SK-N-SH treated with all-trans-retinoic acid at 6 μM for 48 hours (cell line): ENCODE results near the gene TXLNB.
A peak's percentile ranks its signal among the peaks of the same experiment; 100 is the strongest.

Source experiments
- ATAC-seq: fragments of 200-7000 bp; cut with Tn5 transposase; 3 replicates; pipeline ENCODE4 v1.9.1; 2020; ENCODE audit warnings: mild to moderate bottlenecking, moderate library complexity
- ARNTL ChIP-seq: fragments of 450-650 bp; formaldehyde crosslinking; IDR thresholded peaks from 2 replicates; pipeline ENCODE4 v1.5.0; 2020; ENCODE audit warnings: low read depth, mild to moderate bottlenecking, moderate library complexity, borderline replicate concordance
- BACH2 ChIP-seq: fragments of 250-450 bp; sonication (Bioruptor Pico); IDR thresholded peaks from 2 replicates; pipeline ENCODE4 v1.9.0; 2021; ENCODE audit warnings: mild to moderate bottlenecking, borderline replicate concordance
- CSDC2 ChIP-seq: fragments of 250-450 bp; sonication (Bioruptor Pico); IDR thresholded peaks from 2 replicates; pipeline ENCODE4 v1.5.0; 2020; ENCODE audit warnings: mild to moderate bottlenecking, moderate library complexity
- ESRRG ChIP-seq: fragments of 250-450 bp; sonication (Bioruptor Pico); IDR thresholded peaks from 2 replicates; pipeline ENCODE4 v1.6.1; 2021; ENCODE audit warnings: mild to moderate bottlenecking
- GLIS3 ChIP-seq: fragments of 250-450 bp; sonication (Bioruptor Pico); IDR thresholded peaks from 2 replicates; pipeline ENCODE4 v1.5.0; 2020; ENCODE audit warnings: mild to moderate bottlenecking, moderate library complexity
- ISL1 ChIP-seq: fragments of 250-450 bp; sonication (Bioruptor Pico); IDR thresholded peaks from 2 replicates; pipeline ENCODE4 v2.1.2; 2022; ENCODE audit warnings: mild to moderate bottlenecking, moderate library complexity
- OSR1 ChIP-seq: fragments of 250-450 bp; sonication (Bioruptor Pico); IDR thresholded peaks from 2 replicates; pipeline ENCODE4 v1.8.0; 2022; ENCODE audit warnings: moderate library complexity, mild to moderate bottlenecking, inconsistent platforms
- PATZ1 ChIP-seq: fragments of 250-450 bp; sonication (Bioruptor Pico); IDR thresholded peaks from 2 replicates; pipeline ENCODE4 v1.8.0; 2020; ENCODE audit warnings: mild to moderate bottlenecking, moderate library complexity, borderline replicate concordance
- POU6F1 ChIP-seq: fragments of 250-450 bp; sonication (Bioruptor Pico); IDR thresholded peaks from 2 replicates; pipeline ENCODE4 v1.8.0; 2021; ENCODE audit warnings: low read depth, mild to moderate bottlenecking, moderate library complexity, borderline replicate concordance
- PPARA ChIP-seq: fragments of 250-450 bp; sonication (Bioruptor Pico); IDR thresholded peaks from 2 replicates; pipeline ENCODE4 v1.5.0; 2020; ENCODE audit warnings: mild to moderate bottlenecking, borderline replicate concordance
- SNAI2 ChIP-seq: fragments of 250-450 bp; sonication (Bioruptor Pico); IDR thresholded peaks from 2 replicates; pipeline ENCODE4 v1.5.0; 2020; ENCODE audit warnings: mild to moderate bottlenecking, moderate library complexity
- TCF4 ChIP-seq: fragments of 250-450 bp; sonication (Bioruptor Pico); IDR thresholded peaks from 2 replicates; pipeline ENCODE4 v1.8.0; 2021; ENCODE audit warnings: mild to moderate bottlenecking, moderate library complexity, borderline replicate concordance
- TOX ChIP-seq: fragments of 250-450 bp; sonication (Bioruptor Pico); IDR thresholded peaks from 2 replicates; pipeline ENCODE4 v1.8.0; 2021; ENCODE audit warnings: mild to moderate bottlenecking, moderate library complexity, borderline replicate concordance
- ZC3H10 ChIP-seq: fragments of 250-450 bp; sonication (Bioruptor Pico); IDR thresholded peaks from 2 replicates; pipeline ENCODE4 v1.5.1; 2021; ENCODE audit warnings: mild to moderate bottlenecking, moderate library complexity
- ZFP3 ChIP-seq: fragments of 250-450 bp; sonication (Bioruptor Pico); IDR thresholded peaks from 2 replicates; pipeline ENCODE4 v1.5.0; 2020; ENCODE audit warnings: mild to moderate bottlenecking, moderate library complexity
- ZFP30 ChIP-seq: fragments of 450-650 bp; formaldehyde crosslinking; IDR thresholded peaks from 2 replicates; pipeline ENCODE4 v1.5.0; 2022; ENCODE audit warnings: mild to moderate bottlenecking, moderate library complexity
- ZNF565 ChIP-seq: fragments of 450-650 bp; formaldehyde crosslinking; conservative IDR thresholded peaks from 2 replicates; pipeline ENCODE4 v1.5.0; 2020; ENCODE audit warnings: low read depth, mild to moderate bottlenecking, moderate library complexity
- ZNF70 ChIP-seq: fragments of 450-650 bp; formaldehyde crosslinking; IDR thresholded peaks from 2 replicates; pipeline ENCODE4 v1.5.0; 2020; ENCODE audit warnings: mild to moderate bottlenecking, moderate library complexity
- ZNF8 ChIP-seq: fragments of 450-650 bp; formaldehyde crosslinking; IDR thresholded peaks from 2 replicates; pipeline ENCODE4 v1.5.0; 2020; ENCODE audit warnings: mild to moderate bottlenecking, moderate library complexity
- TF ChIP-seq, protein P1 (sequence below): fragments of 250-450 bp; sonication (Bioruptor Pico); IDR thresholded peaks from 2 replicates; pipeline ENCODE4 v1.5.1; 2021; ENCODE audit warnings: mild to moderate bottlenecking, moderate library complexity
- TF ChIP-seq, protein P2 (sequence below): fragments of 250-450 bp; sonication (Bioruptor Pico); IDR thresholded peaks from 2 replicates; pipeline ENCODE4 v1.5.0; 2020; ENCODE audit warnings: mild to moderate bottlenecking, moderate library complexity

The TXLNB gene

DNA sequence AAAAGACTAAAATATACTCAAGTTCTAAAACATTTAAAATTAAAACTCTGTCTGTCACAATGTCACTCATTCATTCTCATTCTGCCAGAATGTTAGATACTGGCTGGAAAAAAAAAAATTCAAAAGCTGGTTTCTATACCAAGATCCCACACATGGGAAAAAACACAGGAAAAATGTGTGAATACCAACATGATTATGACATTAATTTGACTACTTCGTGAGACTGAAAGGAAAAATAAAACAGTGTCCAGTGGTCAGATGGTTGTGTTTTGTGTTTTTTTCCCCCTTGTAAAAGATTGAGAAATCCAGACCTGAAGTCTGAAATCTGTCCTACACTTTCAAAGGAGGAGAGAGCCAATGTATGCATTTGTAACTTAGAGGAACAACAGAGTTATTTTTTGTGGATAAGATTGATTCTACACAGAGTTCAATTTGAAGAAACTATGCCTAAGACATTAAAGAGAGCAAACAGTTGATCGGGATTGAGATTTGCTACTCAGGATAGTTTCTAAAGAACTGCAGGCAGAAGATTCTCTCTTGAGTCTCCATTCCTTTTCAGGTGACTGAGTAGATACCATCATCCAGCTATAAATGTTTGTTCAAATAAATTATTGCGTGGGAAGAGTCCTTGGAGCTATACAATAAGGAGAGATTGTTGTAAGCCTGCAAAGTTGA lies 39.2 kb upstream of the TXLNB start:
- no peak for ATAC-seq
- TF ChIP-seq TOX (CRISPR knock-in tag) (no peak), ISL1 (no peak), ZFP30 (no peak), GLIS3 (CRISPR knock-in tag) (no peak), ARNTL (no peak), OSR1 (no peak), SNAI2 (CRISPR knock-in tag) (no peak), BACH2 (CRISPR knock-in tag) (no peak), ZNF8 (no peak), ZFP3 (no peak), ZNF70 (CRISPR knock-in tag) (no peak), PATZ1 (no peak)
- TF ChIP-seq, protein P1, sequence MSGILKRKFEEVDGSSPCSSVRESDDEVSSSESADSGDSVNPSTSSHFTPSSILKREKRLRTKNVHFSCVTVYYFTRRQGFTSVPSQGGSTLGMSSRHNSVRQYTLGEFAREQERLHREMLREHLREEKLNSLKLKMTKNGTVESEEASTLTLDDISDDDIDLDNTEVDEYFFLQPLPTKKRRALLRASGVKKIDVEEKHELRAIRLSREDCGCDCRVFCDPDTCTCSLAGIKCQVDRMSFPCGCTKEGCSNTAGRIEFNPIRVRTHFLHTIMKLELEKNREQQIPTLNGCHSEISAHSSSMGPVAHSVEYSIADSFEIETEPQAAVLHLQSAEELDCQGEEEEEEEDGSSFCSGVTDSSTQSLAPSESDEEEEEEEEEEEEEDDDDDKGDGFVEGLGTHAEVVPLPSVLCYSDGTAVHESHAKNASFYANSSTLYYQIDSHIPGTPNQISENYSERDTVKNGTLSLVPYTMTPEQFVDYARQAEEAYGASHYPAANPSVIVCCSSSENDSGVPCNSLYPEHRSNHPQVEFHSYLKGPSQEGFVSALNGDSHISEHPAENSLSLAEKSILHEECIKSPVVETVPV (CRISPR knock-in tag) = no peak

DNA sequence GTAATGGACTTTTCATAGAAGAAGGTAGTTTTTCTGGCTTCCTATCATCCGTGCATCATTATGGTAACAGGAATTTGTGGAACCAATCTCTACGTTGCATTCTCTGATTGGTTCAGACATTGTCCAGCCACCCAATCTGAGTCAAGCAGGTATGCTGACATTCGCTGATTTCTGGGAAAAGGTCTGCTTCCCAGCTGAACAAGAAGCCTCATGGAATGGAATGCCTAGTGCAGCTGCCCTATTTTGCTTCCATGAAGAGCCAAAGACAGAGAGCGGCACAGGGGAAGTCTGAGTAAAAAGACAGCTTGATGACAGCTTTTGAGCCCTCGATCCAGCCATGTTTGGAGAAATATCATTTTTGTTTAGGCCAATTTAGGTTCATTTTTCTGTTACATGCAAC lies 38.5 kb upstream of the TXLNB start:
- TF ChIP-seq GLIS3 (CRISPR knock-in tag) = no peak
- TF ChIP-seq, protein P2, sequence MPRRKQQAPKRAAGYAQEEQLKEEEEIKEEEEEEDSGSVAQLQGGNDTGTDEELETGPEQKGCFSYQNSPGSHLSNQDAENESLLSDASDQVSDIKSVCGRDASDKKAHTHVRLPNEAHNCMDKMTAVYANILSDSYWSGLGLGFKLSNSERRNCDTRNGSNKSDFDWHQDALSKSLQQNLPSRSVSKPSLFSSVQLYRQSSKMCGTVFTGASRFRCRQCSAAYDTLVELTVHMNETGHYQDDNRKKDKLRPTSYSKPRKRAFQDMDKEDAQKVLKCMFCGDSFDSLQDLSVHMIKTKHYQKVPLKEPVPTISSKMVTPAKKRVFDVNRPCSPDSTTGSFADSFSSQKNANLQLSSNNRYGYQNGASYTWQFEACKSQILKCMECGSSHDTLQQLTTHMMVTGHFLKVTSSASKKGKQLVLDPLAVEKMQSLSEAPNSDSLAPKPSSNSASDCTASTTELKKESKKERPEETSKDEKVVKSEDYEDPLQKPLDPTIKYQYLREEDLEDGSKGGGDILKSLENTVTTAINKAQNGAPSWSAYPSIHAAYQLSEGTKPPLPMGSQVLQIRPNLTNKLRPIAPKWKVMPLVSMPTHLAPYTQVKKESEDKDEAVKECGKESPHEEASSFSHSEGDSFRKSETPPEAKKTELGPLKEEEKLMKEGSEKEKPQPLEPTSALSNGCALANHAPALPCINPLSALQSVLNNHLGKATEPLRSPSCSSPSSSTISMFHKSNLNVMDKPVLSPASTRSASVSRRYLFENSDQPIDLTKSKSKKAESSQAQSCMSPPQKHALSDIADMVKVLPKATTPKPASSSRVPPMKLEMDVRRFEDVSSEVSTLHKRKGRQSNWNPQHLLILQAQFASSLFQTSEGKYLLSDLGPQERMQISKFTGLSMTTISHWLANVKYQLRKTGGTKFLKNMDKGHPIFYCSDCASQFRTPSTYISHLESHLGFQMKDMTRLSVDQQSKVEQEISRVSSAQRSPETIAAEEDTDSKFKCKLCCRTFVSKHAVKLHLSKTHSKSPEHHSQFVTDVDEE (CRISPR knock-in tag) = no peak
- TF ChIP-seq, protein P1 (CRISPR knock-in tag) = no peak
- no peak for TF ChIP-seq ZC3H10 (CRISPR knock-in tag)
- TF ChIP-seq POU6F1 (CRISPR knock-in tag) = no peak
- TF ChIP-seq ZNF70 (CRISPR knock-in tag) = no peak
- TF ChIP-seq ESRRG = no peak
- no peak for TF ChIP-seq TCF4 (CRISPR knock-in tag)
- TF ChIP-seq PPARA (CRISPR knock-in tag) = no peak
- no peak for TF ChIP-seq ISL1
- no peak for TF ChIP-seq PATZ1
- TF ChIP-seq SNAI2 (CRISPR knock-in tag) = no peak
- no peak for TF ChIP-seq ZFP30
- TF ChIP-seq ZNF565 = no peak
- TF ChIP-seq BACH2 (CRISPR knock-in tag) = no peak
- no peak for TF ChIP-seq CSDC2 (CRISPR knock-in tag)
- TF ChIP-seq ARNTL = no peak
- TF ChIP-seq ZFP3 = no peak
- no peak for TF ChIP-seq OSR1
- peak; percentile 25; the same call in 1 of the 3 replicates for ATAC-seq
